ENCODE results near the gene LRMDA. TPM values are rescaled to one million over a fixed set of nuclear protein-coding genes. Genes with fewer than 3 reads are reported as not detected.

The LRMDA gene
- total RNA-seq, 6 donors from 2014 or later, result 12.8 to 185 (median 18.1) TPM

GRCh38 chr10:76021398-76021797 is 590.0 kb downstream of the LRMDA start:
- Histone ChIP-seq H3K36me3 (no peaks in the 10 kb centered on the region), H3K27me3 (no peaks in the 10 kb centered on the region), H3K4me3 (no peak overlapping the region), H3K4me1 (no peaks in the 10 kb centered on the region), H3K27ac (no peak overlapping the region), H3K9me3 (no peaks in the 10 kb centered on the region)
- TF ChIP-seq, protein P1, sequence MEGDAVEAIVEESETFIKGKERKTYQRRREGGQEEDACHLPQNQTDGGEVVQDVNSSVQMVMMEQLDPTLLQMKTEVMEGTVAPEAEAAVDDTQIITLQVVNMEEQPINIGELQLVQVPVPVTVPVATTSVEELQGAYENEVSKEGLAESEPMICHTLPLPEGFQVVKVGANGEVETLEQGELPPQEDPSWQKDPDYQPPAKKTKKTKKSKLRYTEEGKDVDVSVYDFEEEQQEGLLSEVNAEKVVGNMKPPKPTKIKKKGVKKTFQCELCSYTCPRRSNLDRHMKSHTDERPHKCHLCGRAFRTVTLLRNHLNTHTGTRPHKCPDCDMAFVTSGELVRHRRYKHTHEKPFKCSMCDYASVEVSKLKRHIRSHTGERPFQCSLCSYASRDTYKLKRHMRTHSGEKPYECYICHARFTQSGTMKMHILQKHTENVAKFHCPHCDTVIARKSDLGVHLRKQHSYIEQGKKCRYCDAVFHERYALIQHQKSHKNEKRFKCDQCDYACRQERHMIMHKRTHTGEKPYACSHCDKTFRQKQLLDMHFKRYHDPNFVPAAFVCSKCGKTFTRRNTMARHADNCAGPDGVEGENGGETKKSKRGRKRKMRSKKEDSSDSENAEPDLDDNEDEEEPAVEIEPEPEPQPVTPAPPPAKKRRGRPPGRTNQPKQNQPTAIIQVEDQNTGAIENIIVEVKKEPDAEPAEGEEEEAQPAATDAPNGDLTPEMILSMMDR (IDR thresholded peaks at IDR 0.05), result no peak
- TF ChIP-seq POLR2A (IDR thresholded peaks at IDR 0.05) (no peak), POLR2AphosphoS5 (IDR thresholded peaks at IDR 0.05) (no peak), EP300 (IDR thresholded peaks at IDR 0.05) (no peak)
- DNase-seq (no peak), ATAC-seq (ENCODE audit: low FRiP score in 2 of 2) (no peak)
- 80 to 92% methylated on average over 1 of the region's 1 CpG for WGBS, 2 donors

GRCh38 chr10:76022366-76022765 is 590.9 kb downstream of the LRMDA start:
- Histone ChIP-seq H3K27me3 (no peaks in the 10 kb centered on the region), H3K4me3 (no peak overlapping the region), H3K36me3 (no peaks in the 10 kb centered on the region), H3K9me3 (no peaks in the 10 kb centered on the region), H3K4me1 (no peaks in the 10 kb centered on the region), H3K27ac (no peak overlapping the region)
- WGBS, 2 donors, result 76 to 89% methylated on average over 2 of the region's 2 CpGs
- DNase-seq (no peak), ATAC-seq (ENCODE audit: low FRiP score in 2 of 2) (no peak)
- TF ChIP-seq POLR2A (IDR thresholded peaks at IDR 0.05) (no peak), EP300 (IDR thresholded peaks at IDR 0.05) (no peak), POLR2AphosphoS5 (IDR thresholded peaks at IDR 0.05) (no peak)
- TF ChIP-seq, protein P1 (IDR thresholded peaks at IDR 0.05), result no peak

GRCh38 chr10:76023007-76023406 is 591.6 kb downstream of the LRMDA start:
- 94 to 96% methylated on average over 7 of the region's 7 CpGs for WGBS, 2 donors
- Histone ChIP-seq H3K4me1 (no peaks in the 10 kb centered on the region), H3K27ac (no peak overlapping the region), H3K36me3 (no peaks in the 10 kb centered on the region), H3K4me3 (no peak overlapping the region), H3K27me3 (no peaks in the 10 kb centered on the region), H3K9me3 (no peaks in the 10 kb centered on the region)
- no peak for TF ChIP-seq EP300 (IDR thresholded peaks at IDR 0.05)
- no peak for TF ChIP-seq POLR2AphosphoS5 (IDR thresholded peaks at IDR 0.05)
- TF ChIP-seq POLR2A (IDR thresholded peaks at IDR 0.05), result no peak
- TF ChIP-seq, protein P1 (IDR thresholded peaks at IDR 0.05), result no peak
- DNase-seq, result no peak
- ATAC-seq (ENCODE audit: low FRiP score in 2 of 2), result no peak

DNA sequence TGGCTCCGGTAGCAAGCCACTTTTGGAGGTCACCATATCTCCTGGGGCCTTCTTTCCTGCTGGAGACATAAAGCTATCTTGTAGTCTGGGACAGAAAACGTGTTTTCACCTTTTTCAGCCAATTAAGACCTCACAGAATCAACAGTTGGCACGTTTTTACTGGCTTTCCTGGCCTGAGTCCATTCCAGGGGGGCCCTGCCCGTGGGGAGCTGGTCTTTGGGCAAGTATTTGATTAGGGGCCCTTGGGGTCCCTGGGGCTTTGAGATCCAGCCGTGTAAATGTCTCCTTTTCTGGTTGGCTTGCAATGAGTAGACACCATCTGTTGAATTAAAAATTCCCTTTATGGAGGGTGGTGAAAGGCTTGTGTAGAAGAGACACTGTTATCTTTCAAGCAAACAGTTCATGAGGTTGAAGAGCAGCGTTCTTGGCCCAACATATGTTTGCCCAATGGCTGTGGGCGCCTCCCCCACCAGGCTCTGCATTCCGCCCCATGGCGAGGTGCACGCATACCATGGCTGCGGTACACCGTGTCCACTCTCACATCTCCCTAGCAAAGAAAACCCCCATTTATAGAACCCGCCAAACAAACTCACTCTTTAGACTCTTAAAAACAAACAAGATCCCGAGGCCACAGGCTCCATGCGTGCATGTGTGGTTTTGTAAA is 593.2 kb downstream of the LRMDA start:
- DNase-seq, result peak in 1 of 2 donors; percentile 41
- Histone ChIP-seq H3K4me3 (no peak overlapping the region), H3K36me3 (no peaks in the 10 kb centered on the region), H3K9me3 (no peaks in the 10 kb centered on the region), H3K27ac (no peak overlapping the region), H3K27me3 (no peaks in the 10 kb centered on the region), H3K4me1 (no peaks in the 10 kb centered on the region)
- no peak for ATAC-seq (ENCODE audit: low FRiP score in 2 of 2)
- no peak for TF ChIP-seq POLR2A (IDR thresholded peaks at IDR 0.05)
- TF ChIP-seq, protein P1 (IDR thresholded peaks at IDR 0.05), result no peak
- TF ChIP-seq EP300 (IDR thresholded peaks at IDR 0.05), result no peak
- no peak for TF ChIP-seq POLR2AphosphoS5 (IDR thresholded peaks at IDR 0.05)
- WGBS, 2 donors, result 90 to 91% methylated on average over 15 of the region's 15 CpGs

GRCh38 chr10:76025124-76025477 is 593.7 kb downstream of the LRMDA start:
- no peak for ATAC-seq (ENCODE audit: low FRiP score in 2 of 2)
- Histone ChIP-seq H3K27ac (no peak overlapping the region), H3K9me3 (no peaks in the 10 kb centered on the region), H3K36me3 (no peaks in the 10 kb centered on the region), H3K4me1 (no peaks in the 10 kb centered on the region), H3K27me3 (no peaks in the 10 kb centered on the region), H3K4me3 (no peak overlapping the region)
- WGBS, 2 donors, result 92 to 96% methylated on average over 3 of the region's 3 CpGs
- DNase-seq, result no peak
- TF ChIP-seq POLR2AphosphoS5 (IDR thresholded peaks at IDR 0.05), result no peak
- TF ChIP-seq EP300 (IDR thresholded peaks at IDR 0.05), result no peak
- TF ChIP-seq POLR2A (IDR thresholded peaks at IDR 0.05), result no peak
- TF ChIP-seq, protein P1 (IDR thresholded peaks at IDR 0.05), result no peak
